Fibroblast of villous mesenchyme (primary cell): ENCODE measurements around the gene ZFP37. TPM values are rescaled to one million over a fixed set of nuclear protein-coding genes. Genes with fewer than 3 reads are reported as not detected.
"Not testable (repeated sequence)": the region's sequence is repeated elsewhere in the genome, so short reads cannot be mapped to it uniquely, and the experiment has no call there.

Source experiments
- DNase-seq: peaks from one replicate; pipeline ENCODE4 v3.0.0-alpha.2; 2010; ENCODE audit warnings: low read depth
- H3K4me3 ChIP-seq: 2 replicates; pipeline ENCODE4 v1.5.1; 2011; ENCODE audit warnings: low read depth, mild to moderate bottlenecking, low read length
- total RNA-seq: library from RNA; depleted of rRNA; stranded (reverse); fragments of >200 nt; gene quantifications from 2 replicates; pipeline ENCODE4 v1.2.3, GENCODE V29; 2012
- TF ChIP-seq, protein P1 (sequence below): IDR thresholded peaks from 2 replicates; pipeline ENCODE4 v1.5.1; 2012; ENCODE audit warnings: low read depth, mild to moderate bottlenecking, low read length; ENCODE audit not compliant: insufficient read depth

ZFP37 gene
- total RNA-seq: 1.6 and 2.6 TPM in 2 replicates

DNA sequence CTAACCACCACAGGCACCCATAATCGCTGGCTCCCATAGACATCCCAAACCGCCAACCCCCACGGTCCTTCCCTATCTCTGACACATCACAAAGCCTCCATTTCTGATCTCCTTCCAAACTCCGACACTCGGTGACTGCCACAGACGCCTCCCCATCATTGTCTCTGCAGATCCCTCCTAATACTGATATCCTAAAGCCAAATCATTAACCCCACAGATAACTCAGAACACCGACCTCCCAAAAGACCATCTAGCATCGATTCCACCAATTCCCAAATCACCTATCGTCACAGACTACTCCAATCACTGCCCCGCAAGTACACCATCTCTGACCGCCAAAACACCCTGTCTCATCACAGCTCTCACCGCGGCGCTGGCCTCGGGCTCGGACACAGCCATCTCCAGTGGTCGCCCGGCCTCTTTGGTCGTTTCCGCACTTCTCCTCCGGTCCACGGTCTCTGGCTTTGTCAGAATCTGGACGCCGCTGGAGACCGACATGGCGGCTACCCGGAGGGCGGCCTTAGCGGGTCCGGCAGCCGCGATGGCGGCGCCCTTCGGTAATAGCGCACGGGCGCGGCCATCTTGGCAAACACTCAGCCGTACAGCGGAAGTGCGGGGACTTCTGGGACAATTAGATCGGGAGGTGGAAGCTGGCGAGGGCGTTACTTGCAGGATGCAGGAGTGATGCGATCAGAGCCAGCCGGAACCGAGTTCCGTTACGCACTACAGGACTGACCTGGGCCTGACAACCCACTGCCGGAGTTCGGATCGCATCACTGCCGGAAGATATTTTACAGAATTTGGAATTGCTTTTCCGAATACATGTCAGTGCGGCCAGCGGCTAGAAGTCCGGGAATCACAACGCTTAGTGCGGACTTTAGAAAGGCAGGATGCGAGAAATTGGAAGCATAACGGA is at the start of gene ZFP37:
Gene ZFP37, minus strand, starts transcription at position 534 of the 916 bp plus-strand sequence. Its CDS starts 36 bp downstream, at position 498.
- DNase-seq: peak; percentile 92
- peak within 1 kb of the TSS; percentile 72 for H3K4me3 ChIP-seq
- TF ChIP-seq, protein P1, sequence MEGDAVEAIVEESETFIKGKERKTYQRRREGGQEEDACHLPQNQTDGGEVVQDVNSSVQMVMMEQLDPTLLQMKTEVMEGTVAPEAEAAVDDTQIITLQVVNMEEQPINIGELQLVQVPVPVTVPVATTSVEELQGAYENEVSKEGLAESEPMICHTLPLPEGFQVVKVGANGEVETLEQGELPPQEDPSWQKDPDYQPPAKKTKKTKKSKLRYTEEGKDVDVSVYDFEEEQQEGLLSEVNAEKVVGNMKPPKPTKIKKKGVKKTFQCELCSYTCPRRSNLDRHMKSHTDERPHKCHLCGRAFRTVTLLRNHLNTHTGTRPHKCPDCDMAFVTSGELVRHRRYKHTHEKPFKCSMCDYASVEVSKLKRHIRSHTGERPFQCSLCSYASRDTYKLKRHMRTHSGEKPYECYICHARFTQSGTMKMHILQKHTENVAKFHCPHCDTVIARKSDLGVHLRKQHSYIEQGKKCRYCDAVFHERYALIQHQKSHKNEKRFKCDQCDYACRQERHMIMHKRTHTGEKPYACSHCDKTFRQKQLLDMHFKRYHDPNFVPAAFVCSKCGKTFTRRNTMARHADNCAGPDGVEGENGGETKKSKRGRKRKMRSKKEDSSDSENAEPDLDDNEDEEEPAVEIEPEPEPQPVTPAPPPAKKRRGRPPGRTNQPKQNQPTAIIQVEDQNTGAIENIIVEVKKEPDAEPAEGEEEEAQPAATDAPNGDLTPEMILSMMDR: no peak

DNA sequence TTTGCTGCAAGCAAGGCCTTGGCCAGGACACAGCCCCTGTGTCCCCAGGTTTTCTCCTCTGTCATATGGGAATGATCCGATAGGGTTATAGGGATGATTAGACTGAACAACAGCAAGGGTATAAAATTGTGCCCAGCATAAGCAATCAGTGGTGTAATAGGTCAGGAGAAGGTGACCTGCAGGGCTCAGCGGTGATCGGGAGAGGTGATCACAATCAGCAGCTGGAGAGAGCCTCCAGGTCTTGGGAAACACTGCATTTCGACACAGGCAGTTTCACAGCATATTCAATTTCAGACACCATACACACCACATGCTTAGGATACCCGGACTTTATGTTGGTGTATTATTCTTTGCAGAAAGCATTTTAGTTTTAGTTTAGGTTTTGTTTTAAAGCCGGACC is 48.8 kb upstream of the ZFP37 start:
- DNase-seq, H3K4me3 ChIP-seq: not testable (repeated sequence)

DNA sequence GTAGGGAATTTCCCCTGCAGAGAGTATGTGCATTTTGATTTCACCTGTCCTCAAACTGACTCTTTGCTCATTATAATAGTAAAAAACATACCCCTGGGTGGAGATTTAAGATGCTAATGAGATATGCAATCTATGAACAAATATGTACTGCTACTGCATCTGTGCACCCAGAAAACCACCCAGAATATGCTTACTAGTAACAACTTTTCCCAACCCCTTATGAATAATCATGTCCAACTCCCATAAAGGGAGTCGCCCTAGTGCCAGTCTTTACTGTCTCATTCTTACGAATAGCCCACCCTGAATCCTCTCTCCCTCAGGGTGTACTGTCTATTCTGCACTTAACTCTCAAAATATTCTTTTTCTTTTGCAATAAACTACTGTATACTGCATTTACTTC is 39.0 kb upstream of the ZFP37 start:
- H3K4me3 ChIP-seq: no peak overlapping the region
- DNase-seq: no peak
- TF ChIP-seq, protein P1: no peak

DNA sequence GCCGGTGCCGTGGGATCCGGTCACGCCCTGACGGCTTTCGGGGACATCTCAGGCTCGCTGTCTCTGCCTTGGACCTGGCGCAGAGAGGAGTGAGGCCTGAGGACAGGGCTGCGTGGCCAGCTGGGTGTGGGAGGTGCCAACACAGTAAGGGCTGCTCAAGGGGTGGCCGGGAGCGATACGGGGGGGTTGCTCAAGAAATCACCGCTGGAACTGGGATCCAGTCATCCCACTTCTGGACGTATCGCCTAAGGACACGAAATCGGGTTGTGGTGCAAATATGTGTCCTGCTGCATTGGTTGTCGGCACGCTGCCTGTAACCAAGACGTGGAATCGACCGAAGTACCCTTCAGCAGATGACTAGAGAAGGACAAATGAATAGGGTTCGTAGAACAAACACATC is 33.4 kb upstream of the ZFP37 start:
- not testable (repeated sequence) for DNase-seq

DNA sequence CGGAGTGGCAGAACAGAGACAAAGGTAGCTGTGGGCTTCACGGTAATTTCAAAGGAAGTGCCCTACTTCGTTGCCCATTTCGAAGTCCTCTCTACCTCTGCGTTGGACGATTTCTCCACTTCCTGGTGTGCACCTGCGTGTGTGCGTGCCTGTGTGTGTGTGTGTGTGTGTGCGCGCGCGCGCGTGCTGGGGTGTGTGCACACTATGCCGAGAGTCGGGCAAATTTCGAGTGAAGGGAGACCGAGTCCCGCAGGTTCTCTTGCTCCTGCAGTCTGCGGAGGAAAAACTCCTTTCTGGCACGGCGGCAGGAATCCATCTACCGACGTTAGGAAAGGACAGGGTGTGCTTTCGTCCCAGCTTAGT is 32.6 kb upstream of the ZFP37 start:
- not testable (repeated sequence) for DNase-seq, H3K4me3 ChIP-seq

More for the DNA sequence above, 33.4 kb upstream of the ZFP37 start:
- H3K4me3 ChIP-seq: not testable (repeated sequence)

DNA sequence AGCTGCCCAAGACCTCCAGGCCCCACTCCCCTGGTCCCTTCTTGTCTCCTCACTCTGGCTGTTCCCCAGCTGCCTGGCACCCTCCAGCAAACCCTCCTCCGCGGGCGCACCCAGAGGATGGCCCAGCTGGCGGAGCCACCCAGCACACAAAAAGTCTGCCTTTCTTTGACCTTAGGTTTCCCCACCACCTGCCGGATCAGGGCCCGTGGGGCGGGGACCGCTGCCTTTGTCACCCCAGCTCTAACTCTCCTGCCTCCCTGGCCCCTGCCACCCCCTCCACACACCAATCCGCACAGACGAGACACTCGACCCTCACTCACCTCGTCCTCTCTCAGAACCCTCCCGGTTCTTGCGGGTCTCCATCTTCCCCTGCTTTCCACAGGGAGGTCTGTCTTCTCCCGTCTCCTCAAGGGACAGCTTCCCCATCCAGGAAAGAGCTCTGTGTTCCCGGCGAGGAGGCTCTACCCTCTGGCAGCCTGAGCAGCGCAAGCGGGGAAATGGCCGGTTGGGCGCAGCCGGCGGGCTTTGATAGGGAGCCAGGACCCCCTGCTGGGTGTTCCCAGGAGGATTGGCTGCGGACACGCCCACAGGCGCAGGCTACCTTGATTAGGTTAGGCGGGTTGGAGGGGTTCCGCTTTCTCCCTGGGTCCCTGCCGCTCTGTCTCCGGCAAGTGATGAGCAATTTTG is 32.1 kb upstream of the ZFP37 start:
- not testable (repeated sequence) for H3K4me3 ChIP-seq, DNase-seq

DNA sequence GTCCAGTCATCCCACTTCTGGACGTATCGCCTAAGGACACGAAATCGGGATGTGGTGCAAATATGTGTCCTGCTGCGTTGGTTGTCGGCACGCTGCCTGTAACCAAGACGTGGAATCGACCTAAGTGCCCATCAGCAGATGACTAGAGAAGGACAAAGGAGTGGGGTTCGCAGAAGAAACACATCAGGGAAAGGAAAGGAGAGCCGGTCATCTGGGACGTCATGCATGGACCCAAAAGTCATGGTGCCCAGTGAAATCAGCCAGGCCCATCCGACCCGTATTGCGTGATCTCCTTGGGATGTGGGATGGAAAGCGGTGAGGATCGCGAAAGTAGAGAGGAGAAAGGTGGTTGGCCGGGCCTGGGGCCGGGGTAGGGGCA is 6.4 kb upstream of the ZFP37 start:
- H3K4me3 ChIP-seq, DNase-seq: not testable (repeated sequence)

DNA sequence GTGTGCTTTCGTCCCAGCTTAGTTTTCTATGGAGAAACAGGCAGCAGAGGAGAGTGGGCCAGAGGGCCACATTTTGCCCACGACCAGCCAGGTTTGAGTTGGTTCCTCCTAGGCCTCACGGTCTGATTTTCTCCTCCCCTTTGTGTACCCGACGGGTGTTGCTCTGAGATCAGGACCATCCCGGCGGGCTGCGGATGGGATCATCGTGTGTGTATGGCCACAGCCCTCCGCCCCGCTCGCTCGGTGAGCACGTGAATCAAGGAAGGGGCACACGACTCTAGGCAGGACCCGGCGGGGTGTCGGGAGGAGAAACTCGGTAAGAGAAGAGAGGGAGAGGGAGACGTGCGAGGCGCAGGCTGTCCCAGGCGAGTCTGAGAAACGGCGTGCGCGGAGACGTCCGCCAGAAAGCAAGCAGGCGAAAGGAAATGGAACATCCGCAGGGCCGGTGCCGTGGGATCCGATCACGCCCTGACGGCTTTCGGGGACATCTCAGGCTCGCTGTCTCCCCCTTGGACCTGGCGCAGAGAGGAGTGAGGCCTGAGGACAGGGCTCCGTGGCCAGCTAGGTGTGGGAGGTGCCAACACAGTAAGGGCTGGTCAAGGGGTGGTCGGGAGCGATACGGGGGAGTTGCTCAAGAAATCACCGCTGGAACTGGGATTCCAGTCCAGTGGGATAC is 5.9 kb upstream of the ZFP37 start:
- H3K4me3 ChIP-seq, DNase-seq: not testable (repeated sequence)

DNA sequence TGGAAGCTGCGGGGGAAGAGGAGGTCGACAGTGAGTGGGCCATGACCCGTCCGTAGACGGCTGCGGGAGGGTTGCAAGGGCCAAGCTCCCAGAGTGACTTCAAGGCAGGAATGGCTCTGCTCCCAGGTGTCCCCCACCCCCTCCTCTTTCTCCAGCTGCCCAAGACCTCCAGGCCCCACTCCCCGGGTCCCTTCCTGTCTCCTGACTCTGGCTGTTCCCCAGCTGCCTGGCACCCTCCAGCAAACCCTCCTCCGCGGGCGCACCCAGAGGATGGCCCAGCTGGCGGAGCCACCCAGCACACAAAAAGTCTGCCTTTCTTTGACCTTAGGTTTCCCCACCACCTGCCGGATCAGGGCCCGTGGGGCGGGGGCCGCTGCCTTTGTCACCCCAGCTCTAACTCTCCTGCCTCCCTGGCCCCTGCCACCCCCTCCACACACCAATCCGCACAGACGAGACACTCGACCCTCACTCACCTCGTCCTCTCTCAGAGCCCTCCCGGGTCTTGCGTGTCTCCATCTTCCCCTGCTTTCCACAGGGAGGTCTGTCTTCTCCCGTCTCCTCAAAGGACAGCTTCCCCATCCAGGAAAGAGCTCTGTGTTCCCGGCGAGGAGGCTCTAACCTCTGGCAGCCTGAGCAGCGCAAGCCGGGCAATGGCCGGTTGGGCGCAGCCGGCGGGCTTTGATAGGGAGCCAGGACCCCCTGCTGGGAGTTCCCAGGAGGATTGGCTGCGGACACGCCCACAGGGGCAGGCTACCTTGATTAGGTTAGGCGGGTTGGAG is 4.7 kb upstream of the ZFP37 start:
- H3K4me3 ChIP-seq, DNase-seq: not testable (repeated sequence)

DNA sequence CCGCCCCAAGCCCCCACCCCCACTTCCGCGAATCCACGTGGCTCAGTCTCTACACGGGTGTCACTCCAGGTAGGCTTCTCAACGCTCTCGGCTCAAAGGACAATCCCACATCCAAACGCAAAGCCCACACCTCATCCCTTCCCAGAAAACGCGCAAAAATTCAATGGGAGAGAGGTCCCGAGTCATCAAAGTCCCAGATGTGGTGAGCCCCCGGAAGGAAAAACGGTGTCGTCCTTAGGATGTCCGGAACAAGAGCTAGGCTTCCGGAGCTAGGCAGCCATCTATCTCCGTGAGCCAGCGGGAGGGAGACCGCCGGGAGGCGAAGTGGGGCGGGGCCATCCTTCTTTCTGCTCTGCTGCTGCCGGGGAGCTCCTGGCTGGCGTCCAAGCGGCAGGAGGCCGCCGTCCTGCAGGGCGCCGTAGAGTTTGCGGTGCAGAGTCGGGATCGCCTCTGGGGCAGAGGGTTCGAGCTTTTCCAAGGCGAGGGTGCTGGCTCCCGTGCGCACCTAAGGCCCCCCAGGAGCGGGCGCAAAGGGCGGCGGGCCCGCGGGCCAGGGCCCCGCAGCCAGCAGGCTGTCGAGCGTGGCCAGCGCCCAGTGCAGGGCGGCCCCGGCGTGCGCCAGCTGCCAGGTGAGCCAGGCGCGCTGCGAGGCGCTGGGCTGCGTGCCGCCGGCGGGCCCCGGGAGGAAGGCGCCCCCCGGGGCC is 3.2 kb upstream of the ZFP37 start:
- not testable (repeated sequence) for DNase-seq, H3K4me3 ChIP-seq
